Immature natural killer cell (primary cell): ENCODE results near the gene PCNT. TPM values are rescaled to one million over a fixed set of nuclear protein-coding genes. Genes with fewer than 3 reads are reported as not detected.

Source experiments
- DNase-seq, 3 donors: peaks; one replicate each; pipeline ENCODE4 v3.0.0; 2022; ENCODE audit warnings: mixed read lengths in 1 of 3
- H3K27ac Mint-ChIP-seq, 6 donors: one replicate each; pipeline ENCODE4 v1.8.0; 2020; ENCODE audit warnings: mixed read lengths in 6 of 6, mild to moderate bottlenecking in 5 of 6, inconsistent platforms in 4 of 6, moderate library complexity in 3 of 6
- H3K27me3 Mint-ChIP-seq, 3 donors: one replicate each; pipeline ENCODE4 v1.8.0; 2020 to 2021; ENCODE audit warnings: low read depth in 3 of 3, mild to moderate bottlenecking in 3 of 3, mixed read lengths in 3 of 3, moderate library complexity in 3 of 3, inconsistent platforms in 1 of 3
- H3K36me3 Mint-ChIP-seq, 3 donors: one replicate each; pipeline ENCODE4 v1.8.0; 2020; ENCODE audit warnings: mixed read lengths in 3 of 3, inconsistent platforms in 2 of 3, mild to moderate bottlenecking in 2 of 3
- H3K4me1 Mint-ChIP-seq, 2 donors: one replicate each; pipeline ENCODE4 v1.8.0; 2020; ENCODE audit warnings: inconsistent platforms in 2 of 2, mild to moderate bottlenecking in 2 of 2, mixed read lengths in 2 of 2, moderate library complexity in 1 of 2
- H3K4me3 Mint-ChIP-seq, 5 donors: one replicate each; pipeline ENCODE4 v1.8.0; 2020; ENCODE audit warnings: mild to moderate bottlenecking in 5 of 5, mixed read lengths in 5 of 5, inconsistent platforms in 3 of 5, moderate library complexity in 3 of 5
- H3K9me3 Mint-ChIP-seq, 6 donors: one replicate each; pipeline ENCODE4 v1.8.0; 2020; ENCODE audit warnings: mild to moderate bottlenecking in 6 of 6, mixed read lengths in 6 of 6, inconsistent platforms in 4 of 6, moderate library complexity in 3 of 6
- polyA plus RNA-seq, 3 donors: library from polyadenylated mRNA; unstranded; fragments of 300-500 nt; fragmentation: Illumina TruSeq; gene quantifications; one replicate each; pipeline ENCODE4 v1.2.3, GENCODE V29; 2021

PCNT gene
- polyA plus RNA-seq, 3 donors from 2014 or later, result 2.9 to 47.0 (median 6.5) TPM

- DNase-seq, result no peak
These were observed 96.6 kb downstream of the PCNT start for GRCh38 chr21:46420241-46421190.

GRCh38 chr21:46421191-46421750 is 97.3 kb downstream of the PCNT start:
- H3K27me3 Mint-ChIP-seq, result peaks cover 15 to 26% (median 23%) of the 10 kb centered on the region in 3 donors
- DNase-seq, result no peak
- H3K4me1 Mint-ChIP-seq, result peaks cover 24 to 27% of the 10 kb centered on the region in 2 donors
- peaks cover 14 to 23% (median 21%) of the 10 kb centered on the region in 3 donors for H3K36me3 Mint-ChIP-seq
- H3K4me3 Mint-ChIP-seq, result no peak overlapping the region
- no peaks in the 10 kb centered on the region for H3K9me3 Mint-ChIP-seq
- H3K27ac Mint-ChIP-seq, result peak overlapping the region in 4 of 6 donors; percentile 35 to 58 (median 42)

More at GRCh38 chr21:46420241-46421190, 96.6 kb downstream of the PCNT start:
- Mint-ChIP-seq H3K27me3 (peaks cover 12 to 22% (median 20%) of the 10 kb centered on the region in 3 donors), H3K4me3 (no peak overlapping the region), H3K36me3 (peaks cover 14 to 31% (median 29%) of the 10 kb centered on the region in 3 donors), H3K9me3 (no peaks in the 10 kb centered on the region), H3K4me1 (peaks cover 19 to 23% of the 10 kb centered on the region in 2 donors), H3K27ac (peak overlapping the region in 4 of 6 donors; percentile 45 to 71 (median 60))

GRCh38 chr21:46421756-46422555 is 98.0 kb downstream of the PCNT start:
- Mint-ChIP-seq H3K27me3 (peaks cover 15 to 26% (median 24%) of the 10 kb centered on the region in 3 donors), H3K4me1 (peaks cover 24 to 30% of the 10 kb centered on the region in 2 donors), H3K9me3 (no peaks in the 10 kb centered on the region), H3K36me3 (peaks cover 14 to 23% (median 21%) of the 10 kb centered on the region in 3 donors), H3K4me3 (no peak overlapping the region), H3K27ac (peak overlapping the region in 4 of 6 donors; percentile 49 to 100 (median 72))
- DNase-seq, result no peak

- Mint-ChIP-seq H3K9me3 (no peaks in the 10 kb centered on the region), H3K36me3 (peaks cover 14 to 24% (median 23%) of the 10 kb centered on the region in 3 donors), H3K4me1 (peaks cover 24 to 33% of the 10 kb centered on the region in 2 donors), H3K27me3 (peaks cover 15 to 31% (median 25%) of the 10 kb centered on the region in 3 donors), H3K27ac (peak overlapping the region; percentile 80 to 100 (median 84)), H3K4me3 (peak overlapping the region in 4 of 5 donors; percentile 17 to 42 (median 40))
- no peak for DNase-seq
These were observed 98.8 kb downstream of the PCNT start for GRCh38 chr21:46422636-46423241.

- DNase-seq, result no peak
- H3K27ac Mint-ChIP-seq, result peak overlapping the region; percentile 98 to 100 (median 100)
- peaks cover 24 to 33% of the 10 kb centered on the region in 2 donors for H3K4me1 Mint-ChIP-seq
- H3K36me3 Mint-ChIP-seq, result peaks cover 9 to 17% (median 15%) of the 10 kb centered on the region in 3 donors
- no peaks in the 10 kb centered on the region for H3K9me3 Mint-ChIP-seq
- peaks cover 15 to 33% (median 25%) of the 10 kb centered on the region in 3 donors for H3K27me3 Mint-ChIP-seq
- peak overlapping the region; percentile 63 to 86 (median 82) for H3K4me3 Mint-ChIP-seq
These were observed 99.6 kb downstream of the PCNT start for GRCh38 chr21:46423546-46424038.

- peaks cover 24 to 33% of the 10 kb centered on the region in 2 donors for H3K4me1 Mint-ChIP-seq
These were observed 100.2 kb downstream of the PCNT start for GRCh38 chr21:46424039-46424591.

GRCh38 chr21:46424621-46425020 is 100.7 kb downstream of the PCNT start:
- peak; percentile 84 to 91 (median 87) for DNase-seq
- Mint-ChIP-seq H3K27me3 (peaks cover 15 to 32% (median 28%) of the 10 kb centered on the region in 3 donors), H3K9me3 (no peaks in the 10 kb centered on the region), H3K27ac (peak overlapping the region; percentile 98 to 100 (median 100)), H3K4me3 (peak overlapping the region; percentile 65 to 93 (median 83)), H3K36me3 (peaks cover 5 to 14% (median 11%) of the 10 kb centered on the region in 3 donors), H3K4me1 (peaks cover 24 to 33% of the 10 kb centered on the region in 2 donors)

More at GRCh38 chr21:46424039-46424591, 100.2 kb downstream of the PCNT start:
- peaks cover 15 to 33% (median 28%) of the 10 kb centered on the region in 3 donors for H3K27me3 Mint-ChIP-seq
- peak; percentile 74 to 82 (median 79) for DNase-seq
- no peaks in the 10 kb centered on the region for H3K9me3 Mint-ChIP-seq
- H3K4me3 Mint-ChIP-seq, result peak overlapping the region; percentile 63 to 86 (median 82)
- peak overlapping the region; percentile 98 to 100 (median 100) for H3K27ac Mint-ChIP-seq
- H3K36me3 Mint-ChIP-seq, result peaks cover 6 to 14% (median 11%) of the 10 kb centered on the region in 3 donors

GRCh38 chr21:46425041-46425440 is 101.1 kb downstream of the PCNT start:
- H3K4me1 Mint-ChIP-seq, result peaks cover 24 to 33% of the 10 kb centered on the region in 2 donors
- H3K36me3 Mint-ChIP-seq, result peaks cover 7 to 16% (median 12%) of the 10 kb centered on the region in 3 donors
- DNase-seq, result peak in 1 of 3 donors; percentile 76
- no peaks in the 10 kb centered on the region for H3K9me3 Mint-ChIP-seq
- H3K27ac Mint-ChIP-seq, result peak overlapping the region; percentile 98 to 100 (median 100)
- peak overlapping the region; percentile 65 to 93 (median 83) for H3K4me3 Mint-ChIP-seq
- H3K27me3 Mint-ChIP-seq, result peaks cover 15 to 31% (median 28%) of the 10 kb centered on the region in 3 donors

GRCh38 chr21:46425571-46425970 is 101.6 kb downstream of the PCNT start:
- Mint-ChIP-seq H3K4me3 (peak overlapping the region; percentile 65 to 93 (median 83)), H3K36me3 (peaks cover 5 to 16% (median 12%) of the 10 kb centered on the region in 3 donors), H3K4me1 (peaks cover 24 to 33% of the 10 kb centered on the region in 2 donors), H3K27ac (peak overlapping the region; percentile 98 to 100 (median 100)), H3K9me3 (no peaks in the 10 kb centered on the region), H3K27me3 (peaks cover 15 to 31% (median 28%) of the 10 kb centered on the region in 3 donors)
- peak; percentile 90 to 96 (median 93) for DNase-seq

GRCh38 chr21:46426313-46427046 is 102.5 kb downstream of the PCNT start:
- Mint-ChIP-seq H3K27me3 (peaks cover 15 to 31% (median 28%) of the 10 kb centered on the region in 3 donors), H3K36me3 (peaks cover 8 to 23% (median 15%) of the 10 kb centered on the region in 3 donors), H3K9me3 (no peaks in the 10 kb centered on the region), H3K27ac (peak overlapping the region; percentile 98 to 100 (median 100)), H3K4me1 (peaks cover 24 to 34% of the 10 kb centered on the region in 2 donors), H3K4me3 (peak overlapping the region in 1 of 5 donors; percentile 12)
- no peak for DNase-seq

GRCh38 chr21:46427516-46427915 is 103.6 kb downstream of the PCNT start:
- Mint-ChIP-seq H3K27me3 (peaks cover 15 to 33% (median 28%) of the 10 kb centered on the region in 3 donors), H3K9me3 (no peaks in the 10 kb centered on the region), H3K4me1 (peaks cover 24 to 34% of the 10 kb centered on the region in 2 donors), H3K36me3 (peaks cover 18 to 31% (median 21%) of the 10 kb centered on the region in 3 donors), H3K4me3 (peak overlapping the region in 1 of 5 donors; percentile 54), H3K27ac (peak overlapping the region; percentile 80 to 100 (median 90))
- no peak for DNase-seq
